Measurements from ENCODE around the gene SLC6A18. TPM values are rescaled to one million over a fixed set of nuclear protein-coding genes. Genes with fewer than 3 reads are reported as not detected.

Gene SLC6A18
- polyA plus RNA-seq, 1 donor (not counting 4 experiments of a cell fraction or from before 2014, with no cell fraction given): not detected

- TF ChIP-seq EZH2 (IDR thresholded peaks at IDR 0.05; ENCODE audit: low read length) (no peak), CTCF (optimal IDR thresholded peaks at IDR 0.05 in 1 of 3, IDR thresholded peaks at IDR 0.05 in 1 of 3, conservative IDR thresholded peaks at IDR 0.05 in 1 of 3; ENCODE audit: extremely low read depth in 1 of 3, insufficient read depth in 2 of 3, low read length in 3 of 3) (no peak)
- Histone ChIP-seq H3K4me3 (ENCODE audit: control insufficient read depth in 2 of 3, extremely low read depth in 1 of 3, insufficient read depth in 2 of 3, low read depth in 1 of 3, low read length in 3 of 3) (no peak overlapping the region), H3K27ac (ENCODE audit: control insufficient read depth, insufficient read depth, low read length) (no peak overlapping the region), H4K20me1 (ENCODE audit: control insufficient read depth, extremely low read depth, insufficient read depth, low read length) (no peaks in the 10 kb centered on the region), H3K79me2 (ENCODE audit: control insufficient read depth, insufficient read depth, low read length) (no peaks in the 10 kb centered on the region), H3K9me1 (ENCODE audit: control insufficient read depth, extremely low read depth, insufficient read depth, low read length) (no peaks in the 10 kb centered on the region), H2AFZ (ENCODE audit: control insufficient read depth, low read length) (no peak overlapping the region), H3K27me3 (ENCODE audit: control insufficient read depth, extremely low read depth, insufficient read depth, low read length) (peaks cover 3% of the 10 kb centered on the region), H3K4me1 (ENCODE audit: control insufficient read depth, extremely low read depth, insufficient read depth, low read length) (no peaks in the 10 kb centered on the region), H3K4me2 (ENCODE audit: control insufficient read depth, extremely low read depth, insufficient read depth, low read depth, low read length) (no peak overlapping the region), H3K9ac (ENCODE audit: control insufficient read depth, extremely low read depth, insufficient read depth, low read length) (no peak overlapping the region), H3K9me3 (ENCODE audit: control insufficient read depth, low read depth, low read length) (peaks cover 5% of the 10 kb centered on the region), H3K36me3 (ENCODE audit: control insufficient read depth in 2 of 2, extremely low read depth in 1 of 2, insufficient read depth in 2 of 2, low read length in 2 of 2) (no peaks in the 10 kb centered on the region)
- FAIRE-seq (no peak), DNase-seq (ENCODE audit: low read depth, low spot score) (no peak)
- dilution Hi-C loops (cut with MboI; ENCODE audit: extremely low pct_ligation_motif_present, low sequenced_read_pairs): no loop called here
These were observed 14.3 kb upstream of the SLC6A18 start for GRCh38 chr5:1210832-1211251.

- H3K4me3 ChIP-seq (ENCODE audit: control insufficient read depth in 2 of 3, extremely low read depth in 1 of 3, insufficient read depth in 2 of 3, low read depth in 1 of 3, low read length in 3 of 3): no peak overlapping the region
- H2AFZ ChIP-seq (ENCODE audit: control insufficient read depth, low read length): no peak overlapping the region
These were observed 13.5 kb upstream of the SLC6A18 start for GRCh38 chr5:1211701-1212100.

More at GRCh38 chr5:1211701-1212100, 13.5 kb upstream of the SLC6A18 start:
- Histone ChIP-seq H3K9me3 (ENCODE audit: control insufficient read depth, low read depth, low read length) (peaks cover 12% of the 10 kb centered on the region), H3K4me1 (ENCODE audit: control insufficient read depth, extremely low read depth, insufficient read depth, low read length) (no peaks in the 10 kb centered on the region), H3K36me3 (ENCODE audit: control insufficient read depth in 2 of 2, extremely low read depth in 1 of 2, insufficient read depth in 2 of 2, low read length in 2 of 2) (no peaks in the 10 kb centered on the region), H3K4me2 (ENCODE audit: control insufficient read depth, extremely low read depth, insufficient read depth, low read depth, low read length) (no peak overlapping the region), H3K27ac (ENCODE audit: control insufficient read depth, insufficient read depth, low read length) (no peak overlapping the region), H3K9ac (ENCODE audit: control insufficient read depth, extremely low read depth, insufficient read depth, low read length) (no peak overlapping the region), H3K9me1 (ENCODE audit: control insufficient read depth, extremely low read depth, insufficient read depth, low read length) (no peaks in the 10 kb centered on the region), H3K79me2 (ENCODE audit: control insufficient read depth, insufficient read depth, low read length) (no peaks in the 10 kb centered on the region), H3K27me3 (ENCODE audit: control insufficient read depth, extremely low read depth, insufficient read depth, low read length) (peaks cover 3% of the 10 kb centered on the region), H4K20me1 (ENCODE audit: control insufficient read depth, extremely low read depth, insufficient read depth, low read length) (no peaks in the 10 kb centered on the region)
- TF ChIP-seq EZH2 (IDR thresholded peaks at IDR 0.05; ENCODE audit: low read length): no peak
- no peak for TF ChIP-seq CTCF (optimal IDR thresholded peaks at IDR 0.05 in 1 of 3, IDR thresholded peaks at IDR 0.05 in 1 of 3, conservative IDR thresholded peaks at IDR 0.05 in 1 of 3; ENCODE audit: extremely low read depth in 1 of 3, insufficient read depth in 2 of 3, low read length in 3 of 3)
- DNase-seq (ENCODE audit: low read depth, low spot score) (no peak), FAIRE-seq (no peak)
- dilution Hi-C loops (cut with MboI; ENCODE audit: extremely low pct_ligation_motif_present, low sequenced_read_pairs): no loop called here
